ENCODE results near the gene DCAF4. TPM values are rescaled to one million over a fixed set of nuclear protein-coding genes. Genes with fewer than 3 reads are reported as not detected.

DCAF4 gene
- total and polyA plus RNA-seq, 2 of the 4 experiments (the other 2 are of a cell fraction): 28.8 to 29.4 TPM

DNA sequence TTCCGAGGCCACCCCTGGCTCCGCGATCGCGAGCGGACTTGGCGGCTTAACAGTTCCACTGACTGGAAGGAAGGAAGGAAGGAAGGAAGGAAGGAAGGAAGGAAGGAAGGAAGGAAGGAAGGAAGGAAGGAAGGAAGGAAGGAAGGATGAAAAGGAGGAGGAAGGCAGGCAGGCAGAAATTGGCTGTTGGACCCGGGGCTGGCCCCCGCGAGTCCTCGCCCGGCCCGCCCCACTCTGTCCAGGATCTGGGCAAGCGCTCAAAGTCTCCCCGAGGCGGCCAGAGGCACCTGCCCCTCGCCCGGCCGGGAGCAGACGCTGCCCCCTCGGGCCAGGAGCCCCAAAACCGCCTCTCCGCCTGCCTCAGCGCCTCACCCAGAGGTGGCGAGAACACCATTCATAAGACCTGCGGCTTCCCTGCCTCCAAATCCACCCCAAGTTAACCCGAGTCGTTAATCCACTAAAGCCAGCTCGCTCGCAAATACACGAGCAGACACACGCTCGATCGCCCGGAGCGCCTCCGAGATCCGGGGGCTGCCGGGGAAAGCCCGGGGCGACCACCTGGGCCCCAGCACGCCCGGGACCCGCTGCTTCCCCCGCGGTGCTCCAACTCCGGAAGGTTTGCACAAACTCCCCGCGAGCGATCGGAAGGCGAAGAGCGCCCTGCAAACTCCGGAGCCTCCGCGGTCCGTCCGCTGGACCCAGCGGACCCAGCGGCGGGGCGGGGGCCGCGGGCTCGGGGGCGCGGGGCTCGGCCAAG lies 33.2 kb upstream of the DCAF4 start (continued):
- TF ChIP-seq, protein P1, sequence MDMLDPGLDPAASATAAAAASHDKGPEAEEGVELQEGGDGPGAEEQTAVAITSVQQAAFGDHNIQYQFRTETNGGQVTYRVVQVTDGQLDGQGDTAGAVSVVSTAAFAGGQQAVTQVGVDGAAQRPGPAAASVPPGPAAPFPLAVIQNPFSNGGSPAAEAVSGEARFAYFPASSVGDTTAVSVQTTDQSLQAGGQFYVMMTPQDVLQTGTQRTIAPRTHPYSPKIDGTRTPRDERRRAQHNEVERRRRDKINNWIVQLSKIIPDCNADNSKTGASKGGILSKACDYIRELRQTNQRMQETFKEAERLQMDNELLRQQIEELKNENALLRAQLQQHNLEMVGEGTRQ (IDR thresholded peaks at IDR 0.05; ENCODE audit: low read depth, low read length): no peak

All from IMR-90 (cell line).